Superior temporal gyrus (tissue), 1 donor: ENCODE measurements around the gene AKAP13.
"Not testable (repeated sequence)": the region's sequence is repeated elsewhere in the genome, so short reads cannot be mapped to it uniquely, and the experiment has no call there.

Experiments
- DNase-seq: peaks from one replicate; pipeline ENCODE4 v3.0.0-alpha.2; 2016; ENCODE audit errors: extremely low spot score

Gene AKAP13

DNA sequence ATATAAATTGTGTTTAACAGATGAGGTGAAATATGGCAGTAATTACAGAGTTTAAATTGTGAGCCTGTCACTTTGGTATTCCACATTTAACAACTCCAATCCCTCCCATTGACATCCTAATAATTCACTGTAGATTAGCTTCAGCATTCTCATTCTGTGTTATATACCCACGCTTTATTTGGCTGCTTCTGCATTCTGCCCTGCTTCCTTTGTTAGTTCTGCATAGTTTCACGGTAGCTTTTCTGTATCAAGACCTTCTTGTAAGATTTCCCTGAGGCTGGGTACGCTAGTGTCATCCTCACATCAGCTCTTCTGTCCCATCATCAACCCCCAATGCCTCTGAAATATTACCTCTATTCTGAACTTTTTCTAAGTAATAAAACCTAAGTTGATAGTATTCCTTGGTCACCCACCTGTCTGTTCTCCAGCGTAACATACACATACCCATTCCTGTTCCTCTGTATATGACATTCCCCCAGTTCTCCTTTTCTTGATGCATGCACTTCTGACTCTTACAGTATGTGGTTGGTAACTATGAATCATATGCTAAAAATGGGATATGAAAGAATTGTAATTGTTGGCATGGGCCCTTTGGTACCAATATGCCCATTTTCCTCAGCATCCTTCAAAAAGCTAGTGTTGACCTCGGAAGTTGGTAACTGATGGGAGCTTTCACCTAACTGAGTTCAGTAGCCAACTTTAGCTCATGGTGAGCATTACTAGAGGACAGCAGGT, 243.1 kb downstream of the AKAP13 start:
- no peak for DNase-seq

DNA sequence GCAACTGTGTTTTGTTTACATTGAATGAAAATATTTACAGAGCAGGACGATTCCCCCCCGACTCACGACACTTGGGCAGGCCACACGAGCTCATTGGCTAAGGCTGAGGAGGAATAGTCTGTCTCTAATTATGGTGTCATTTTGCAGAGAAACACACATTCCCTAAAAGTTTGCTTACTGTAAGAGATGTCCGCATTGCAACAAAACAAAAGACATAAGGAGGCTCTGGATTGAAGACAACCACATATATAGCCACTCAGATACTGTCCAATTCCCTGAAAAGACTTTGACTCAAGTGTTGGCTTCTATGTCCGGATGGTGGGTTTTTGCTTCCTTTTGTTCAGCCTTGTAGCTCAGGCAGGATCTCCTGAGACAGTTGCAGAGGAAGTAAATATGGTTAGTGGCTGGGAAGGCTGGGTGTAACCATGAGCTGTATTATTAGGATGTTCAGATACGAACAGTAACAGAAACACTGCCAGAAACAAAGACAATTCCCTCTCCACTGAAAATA, 243.9 kb downstream of the AKAP13 start:
- DNase-seq = no peak

DNA sequence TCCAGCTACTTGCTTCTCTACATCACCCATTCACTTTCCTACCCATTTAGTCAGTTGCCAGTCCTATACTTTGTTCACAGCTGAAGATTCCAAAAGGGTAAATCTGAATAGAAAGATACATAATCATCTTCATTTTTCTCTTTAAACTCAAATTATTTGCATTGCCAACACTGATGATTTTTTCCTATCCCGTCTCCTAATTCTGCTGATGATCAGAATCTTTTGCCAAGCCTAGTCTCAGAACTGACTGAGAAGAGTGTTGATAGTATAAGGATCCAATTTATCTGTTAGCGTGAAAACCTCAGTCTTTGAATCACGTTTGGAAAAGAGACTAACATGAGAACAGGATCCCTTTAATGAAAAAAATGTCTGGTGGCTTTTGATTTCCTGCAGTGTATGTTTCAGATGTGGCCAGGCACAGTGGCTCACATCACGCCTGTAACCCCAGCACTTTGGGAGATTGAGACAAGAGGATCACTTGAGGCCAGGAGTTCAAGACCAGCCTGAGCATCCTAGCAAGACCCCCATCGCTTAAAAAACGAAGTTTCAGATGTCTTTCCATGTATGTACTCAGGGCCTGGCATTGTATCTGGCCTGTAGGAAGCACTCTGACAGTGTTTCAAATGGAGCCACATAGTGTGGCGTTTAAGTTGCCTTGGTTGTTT, 244.9 kb downstream of the AKAP13 start:
- no peak for DNase-seq

DNA sequence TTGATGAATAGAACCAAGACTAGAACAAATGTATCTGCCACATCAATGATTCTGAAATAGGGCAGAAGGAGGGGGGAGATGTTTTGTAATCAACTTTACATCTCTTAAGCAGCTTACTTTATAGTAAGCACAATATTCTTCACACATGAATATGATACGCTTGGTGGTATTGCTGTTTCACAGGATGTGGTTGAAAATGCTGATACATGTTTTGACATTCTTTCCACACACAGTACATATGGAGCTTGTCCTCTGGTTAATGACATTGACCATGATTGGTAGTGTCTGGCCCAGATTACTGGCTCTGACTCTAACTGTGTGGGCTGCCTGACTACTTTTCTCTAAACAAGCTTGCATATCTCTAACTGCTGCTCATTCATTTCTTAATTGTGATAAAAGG, 245.5 kb downstream of the AKAP13 start:
- DNase-seq = no peak

DNA sequence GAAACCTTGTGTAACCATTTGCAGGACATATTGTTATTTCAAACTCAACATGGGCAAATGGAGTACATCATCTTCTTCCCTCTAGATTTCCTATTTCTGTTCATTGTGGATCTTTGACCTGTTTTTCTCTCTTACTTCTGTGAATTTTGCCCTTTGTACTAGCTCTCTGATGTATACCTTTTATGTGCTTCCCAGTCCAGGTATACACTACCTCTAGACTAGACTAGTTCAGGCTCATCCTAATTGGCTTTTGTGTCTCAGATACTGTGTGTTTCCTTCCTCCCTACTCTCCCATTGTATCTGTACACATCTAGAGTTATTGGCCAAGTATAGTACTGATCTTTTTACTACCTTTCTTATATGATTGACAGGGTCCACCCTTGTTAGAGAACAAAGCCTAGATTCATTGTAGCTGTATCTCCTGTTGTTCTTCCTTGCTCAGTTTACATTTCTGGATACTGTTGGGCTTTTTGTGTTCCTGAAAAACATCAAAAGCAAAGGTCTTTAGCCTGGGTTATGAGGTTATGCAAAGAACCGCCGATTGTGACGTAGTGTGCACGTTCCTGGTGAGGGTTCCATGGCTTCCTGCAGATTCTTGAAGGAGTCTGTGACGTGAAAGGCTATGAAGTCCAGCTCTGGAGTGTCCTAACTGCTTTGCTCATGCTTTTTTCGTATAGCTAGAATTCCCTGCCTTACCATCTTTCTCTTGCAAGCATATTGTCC, 247.0 kb downstream of the AKAP13 start:
- DNase-seq = no peak

DNA sequence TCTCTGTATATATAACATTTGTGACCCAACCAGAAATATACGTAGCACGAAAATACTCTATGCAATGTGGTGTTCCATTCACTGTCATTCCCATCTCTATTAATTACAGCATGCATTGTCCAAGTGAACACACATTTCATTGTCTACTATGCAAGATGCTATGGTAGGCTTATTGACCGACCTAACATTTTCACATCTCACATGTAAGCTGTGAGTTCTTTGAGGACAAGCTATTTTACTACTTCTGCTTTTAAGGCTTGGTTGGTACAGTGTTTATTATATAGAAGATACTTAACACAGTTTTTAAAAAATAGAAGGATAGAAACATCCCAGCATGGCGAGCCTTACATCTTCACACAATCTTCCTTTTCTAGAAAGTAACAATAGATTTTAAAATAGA, 249.9 kb downstream of the AKAP13 start:
- DNase-seq = no peak

DNA sequence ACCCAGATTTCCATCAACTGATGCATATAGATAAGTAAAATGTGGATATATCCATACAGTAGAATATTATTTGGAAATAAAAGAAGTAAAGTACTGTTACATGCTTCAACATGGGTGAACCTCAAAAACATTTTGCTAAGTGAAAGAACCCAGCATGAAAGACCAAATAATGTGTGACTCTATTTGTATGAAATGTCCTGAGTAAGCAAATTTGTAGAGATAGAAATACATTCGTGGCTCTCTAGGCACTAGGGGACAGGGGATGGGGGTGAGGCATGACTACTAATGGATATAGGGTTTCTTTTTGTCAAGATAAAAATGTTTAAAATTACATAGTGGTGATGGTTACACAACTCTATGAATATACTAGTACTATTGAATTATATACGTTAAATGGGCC, 250.6 kb downstream of the AKAP13 start:
- no peak for DNase-seq

DNA sequence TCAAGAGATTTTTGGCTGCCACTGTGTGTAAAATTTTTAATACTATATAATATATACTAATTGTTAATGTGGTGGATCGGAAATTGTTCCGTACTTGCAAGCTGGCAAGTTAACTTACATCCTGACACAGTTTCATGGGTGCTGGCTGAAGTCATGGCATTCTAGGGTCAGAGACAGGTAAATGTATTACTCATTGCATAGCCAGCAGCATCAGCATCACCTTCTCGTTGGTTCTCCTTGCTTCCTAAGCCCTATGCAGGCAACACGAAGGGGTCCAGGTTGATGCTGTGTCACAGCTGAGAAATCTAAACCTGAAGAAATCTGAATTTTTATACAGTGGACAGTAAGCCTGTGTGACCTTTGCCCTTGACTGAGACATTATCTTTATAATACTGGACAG, 251.6 kb downstream of the AKAP13 start:
- no peak for DNase-seq

DNA sequence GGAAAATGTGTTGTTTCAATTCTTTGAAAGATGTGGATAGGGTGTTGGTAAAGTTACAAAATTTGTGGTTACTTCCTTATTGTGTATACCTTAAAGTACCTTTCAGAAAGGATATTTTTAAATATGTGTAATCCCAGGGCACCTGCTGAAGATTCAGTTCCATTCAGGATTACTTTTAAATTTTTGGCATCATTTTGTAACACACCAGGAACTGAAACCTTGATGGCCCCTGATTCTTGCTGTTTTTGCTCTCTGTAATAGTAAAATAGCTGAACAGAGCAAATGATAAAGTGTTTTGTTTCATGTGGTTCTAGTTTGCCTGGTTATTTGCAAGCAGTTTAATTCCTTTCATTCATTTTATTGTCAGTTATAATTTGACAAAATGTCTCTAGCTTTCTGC, 253.5 kb downstream of the AKAP13 start:
- no peak for DNase-seq

DNA sequence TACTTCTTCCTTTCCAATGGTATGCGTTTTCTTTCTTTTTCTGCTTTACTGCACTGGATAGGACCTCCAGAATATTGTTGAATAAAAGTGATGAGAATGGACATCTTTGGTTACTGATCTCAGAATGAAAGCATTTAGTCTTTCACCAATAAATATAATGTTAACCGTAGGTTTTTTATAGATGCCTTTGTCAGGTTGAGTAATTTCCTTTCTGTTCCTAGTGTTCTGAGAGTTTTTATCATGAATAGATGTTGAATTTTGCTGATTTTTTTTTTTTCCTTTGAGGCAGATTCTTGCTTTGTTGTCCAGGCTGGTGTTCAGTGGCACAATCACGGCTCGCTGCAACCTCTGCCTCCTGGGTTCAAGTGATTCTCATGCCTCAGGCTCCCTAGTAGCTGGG, 255.9 kb downstream of the AKAP13 start:
- DNase-seq = no peak

DNA sequence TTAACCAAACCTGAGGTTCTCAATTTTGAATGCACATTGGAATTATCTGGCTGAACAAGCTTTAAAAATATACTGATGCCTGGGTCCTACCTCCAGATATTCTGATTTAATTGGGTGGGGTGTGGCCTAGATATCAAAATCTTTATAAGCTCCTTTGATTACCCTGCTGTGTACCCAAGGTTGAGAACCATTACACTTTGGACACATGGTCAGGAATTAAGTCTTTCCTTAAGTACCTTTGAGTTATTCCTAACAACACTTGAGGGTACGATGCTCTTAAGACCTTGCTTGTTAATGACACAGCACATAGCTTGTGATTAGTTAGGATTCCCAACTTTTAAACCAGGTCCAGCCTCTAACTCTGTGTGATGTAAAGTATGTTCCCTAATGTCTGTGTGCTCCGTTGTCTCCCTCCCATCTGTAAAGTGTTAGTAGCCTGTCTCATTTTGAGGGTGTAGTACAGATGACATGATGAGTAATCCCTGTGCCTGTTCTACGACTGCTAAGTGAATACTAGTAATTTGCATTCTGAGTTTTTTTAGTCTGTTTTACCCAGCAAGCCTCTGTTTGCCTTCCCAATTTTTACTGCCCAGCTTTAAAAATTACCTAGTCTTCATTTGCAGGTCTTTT, 259.5 kb downstream of the AKAP13 start:
- no peak for DNase-seq

DNA sequence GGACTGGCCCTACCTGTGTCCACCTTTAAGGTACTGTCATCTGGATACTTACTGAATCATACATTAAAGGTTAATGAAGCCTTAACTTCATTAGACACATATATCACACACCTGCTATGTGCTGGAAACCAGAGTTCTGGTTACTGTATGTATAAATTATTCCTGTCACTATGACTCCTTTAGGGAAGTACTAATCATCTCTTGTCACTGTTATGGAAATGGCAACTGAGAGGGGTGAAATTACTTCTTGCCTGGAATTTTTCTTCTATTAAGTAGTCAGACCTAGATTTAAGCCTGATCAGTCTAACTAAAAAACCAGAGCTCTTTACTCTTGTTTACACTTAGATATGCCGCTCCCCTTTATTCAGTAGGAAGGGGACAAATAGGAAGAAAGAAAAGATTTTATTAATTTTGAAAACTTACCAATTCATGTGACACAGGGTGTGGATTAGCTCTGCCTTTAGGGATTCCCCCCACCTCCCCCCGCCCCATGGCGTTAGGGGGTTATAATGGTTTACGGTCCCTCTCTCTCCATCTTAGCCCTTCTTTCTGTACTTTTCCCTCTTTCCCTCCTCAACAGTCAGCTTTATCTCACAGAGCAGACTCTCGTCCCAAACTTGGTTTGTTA, 261.8 kb downstream of the AKAP13 start:
- no peak for DNase-seq

DNA sequence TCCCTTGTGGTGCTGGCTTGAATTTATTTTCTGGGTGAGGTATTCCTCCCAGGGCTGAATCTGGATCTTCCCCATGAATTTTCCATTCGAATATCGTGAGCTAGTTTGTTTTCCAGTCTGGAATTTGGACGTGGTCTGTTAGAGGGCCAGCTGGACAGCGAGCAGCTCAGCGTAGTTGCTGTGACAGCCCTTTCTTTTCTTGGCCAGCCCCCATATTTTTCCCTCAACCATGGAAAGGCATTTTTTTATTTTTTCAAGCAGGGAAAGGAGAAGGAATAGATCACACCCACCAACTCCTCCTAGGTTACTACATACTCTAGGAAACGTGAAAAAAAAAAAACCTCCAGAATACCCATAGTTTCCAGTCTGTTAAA, 262.3 kb downstream of the AKAP13 start:
- DNase-seq = no peak

DNA sequence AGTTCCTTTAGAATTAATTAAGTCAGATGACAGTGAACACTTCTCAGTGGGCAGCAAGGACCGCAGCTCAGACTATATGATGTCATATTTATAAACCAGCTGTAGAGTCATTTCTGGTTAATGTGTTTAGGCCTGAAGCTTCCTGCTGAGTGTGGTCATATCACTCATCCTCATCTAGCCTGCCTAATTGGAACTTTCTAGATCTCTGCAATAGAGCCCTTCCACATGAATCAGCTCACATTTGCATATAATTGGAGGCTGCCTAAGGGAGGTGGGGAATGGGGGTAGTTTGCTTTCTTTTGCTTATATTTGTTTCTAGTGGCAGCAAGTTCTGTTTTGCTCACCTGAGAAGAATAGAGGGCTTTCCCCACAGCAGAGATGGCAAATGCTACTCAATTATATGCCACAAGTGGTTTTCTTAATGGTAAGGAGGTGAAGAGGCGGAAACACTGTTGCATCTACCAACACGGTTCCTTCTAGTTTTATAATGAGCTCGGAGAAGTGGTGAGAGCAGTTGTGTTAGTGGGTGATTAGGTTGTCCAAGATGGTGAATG, 266.2 kb downstream of the AKAP13 start:
- no peak for DNase-seq

DNA sequence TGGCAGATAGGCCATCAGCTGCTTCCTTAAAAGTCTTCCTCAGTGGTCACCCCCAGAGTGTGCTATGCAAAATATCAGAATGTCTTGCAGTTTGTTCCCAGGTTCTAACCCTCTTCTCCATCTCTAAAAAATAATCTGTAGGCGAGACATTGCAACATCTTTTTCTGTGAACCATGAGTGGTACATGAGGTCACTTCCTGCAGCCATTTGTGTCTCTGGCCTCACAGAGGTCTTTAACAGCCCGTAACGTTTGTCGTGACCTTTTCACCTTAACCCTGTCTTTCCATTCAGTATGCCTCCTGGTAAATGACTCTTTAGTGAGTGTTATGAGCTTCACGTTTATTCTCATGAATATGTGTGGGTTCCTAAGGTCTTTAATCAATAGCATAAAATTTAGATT, 269.0 kb downstream of the AKAP13 start:
- DNase-seq = no peak

DNA sequence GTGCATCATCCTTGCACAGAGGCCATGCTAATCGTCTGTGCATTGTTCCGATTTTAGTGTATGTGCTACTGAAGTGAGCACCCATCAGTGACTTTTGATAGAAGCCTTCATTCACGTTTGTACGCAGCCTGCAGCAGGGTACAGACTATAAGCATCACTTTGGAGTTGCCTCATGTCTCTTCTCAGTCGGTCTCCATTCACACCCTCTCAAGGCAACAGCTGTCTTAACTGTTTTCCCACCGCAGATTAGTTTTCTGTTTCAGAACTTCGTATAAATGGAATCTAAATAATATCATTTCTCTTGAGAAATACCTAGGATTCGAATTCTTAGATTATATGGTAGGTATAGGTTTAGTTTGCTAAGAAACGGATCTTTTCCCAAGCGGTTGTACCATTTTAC, 271.1 kb downstream of the AKAP13 start:
- DNase-seq = no peak

DNA sequence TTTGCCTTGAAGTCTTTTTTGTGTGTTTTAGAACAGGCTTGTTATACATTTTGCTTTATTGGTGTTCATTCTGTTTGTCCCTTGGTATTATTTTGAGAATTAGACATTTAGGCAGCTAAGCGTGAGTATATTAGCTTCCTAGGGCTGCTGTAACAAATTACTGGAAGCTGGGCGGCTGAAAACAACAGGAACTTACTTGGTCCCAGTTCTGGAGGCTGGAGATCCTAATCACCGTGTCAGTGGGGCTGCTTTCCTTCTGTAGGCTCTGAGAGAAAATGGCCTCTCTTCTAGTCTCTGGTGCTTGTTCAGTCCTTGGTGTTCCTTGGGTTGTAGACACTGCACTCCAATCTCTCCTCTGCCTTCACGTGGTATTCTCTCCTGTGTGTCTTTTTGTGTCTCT, 272.1 kb downstream of the AKAP13 start:
- no peak for DNase-seq

DNA sequence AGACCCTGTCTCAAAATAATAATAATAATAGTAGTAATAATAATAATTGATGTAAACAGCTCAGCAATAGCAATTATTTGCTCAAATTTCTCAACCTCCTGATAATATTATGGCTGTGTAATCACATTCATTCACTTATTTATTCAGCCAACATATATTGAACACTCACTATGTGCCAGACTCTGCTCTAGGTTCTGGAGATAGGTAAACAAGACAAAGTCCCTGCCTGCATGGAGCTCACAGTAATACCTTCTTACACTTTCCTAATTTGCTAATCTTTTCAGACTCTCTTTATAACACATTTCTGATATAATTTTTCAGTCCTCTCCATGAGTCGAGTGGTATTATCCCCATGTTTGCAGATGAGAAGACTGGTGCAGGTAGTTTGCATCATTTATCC, 276.7 kb downstream of the AKAP13 start:
- no peak for DNase-seq

DNA sequence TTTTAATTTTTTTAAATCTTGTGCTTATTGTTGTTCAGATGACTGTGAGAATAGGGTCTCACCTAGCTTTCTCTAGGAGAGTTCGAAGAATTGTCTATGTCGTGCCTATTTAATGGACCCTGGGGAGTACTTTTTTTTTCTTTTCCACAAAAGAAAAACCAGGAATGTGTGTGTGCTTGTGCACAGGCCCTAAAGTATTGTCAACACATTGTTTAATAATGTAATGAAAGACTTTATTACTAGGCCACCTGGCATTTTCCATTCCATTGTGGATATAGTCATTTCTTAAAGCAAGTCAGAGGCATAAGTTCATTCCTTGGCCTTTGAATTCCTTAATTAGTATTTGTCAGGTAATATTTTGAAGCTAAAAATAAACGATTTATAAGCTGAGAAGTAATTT, 278.4 kb downstream of the AKAP13 start:
- no peak for DNase-seq

DNA sequence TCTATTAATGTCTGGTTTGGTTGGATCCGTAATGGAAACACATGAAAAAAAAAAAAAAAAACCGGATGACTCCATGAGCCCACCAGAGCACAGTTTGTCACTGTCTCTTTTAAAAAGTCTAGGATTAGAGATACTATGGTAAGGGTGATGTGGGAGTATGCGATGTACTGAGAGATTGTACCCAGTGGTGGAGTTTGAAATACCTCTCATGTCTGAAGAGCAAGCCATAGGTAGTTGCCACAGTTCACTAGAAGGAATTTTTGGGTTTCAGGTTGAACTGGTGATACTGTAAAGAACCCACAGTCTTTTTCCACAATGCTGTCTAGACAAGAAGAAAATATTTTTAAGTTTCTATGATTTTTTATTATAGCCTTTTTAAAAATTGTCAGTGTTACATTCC, 281.5 kb downstream of the AKAP13 start:
- no peak for DNase-seq

DNA sequence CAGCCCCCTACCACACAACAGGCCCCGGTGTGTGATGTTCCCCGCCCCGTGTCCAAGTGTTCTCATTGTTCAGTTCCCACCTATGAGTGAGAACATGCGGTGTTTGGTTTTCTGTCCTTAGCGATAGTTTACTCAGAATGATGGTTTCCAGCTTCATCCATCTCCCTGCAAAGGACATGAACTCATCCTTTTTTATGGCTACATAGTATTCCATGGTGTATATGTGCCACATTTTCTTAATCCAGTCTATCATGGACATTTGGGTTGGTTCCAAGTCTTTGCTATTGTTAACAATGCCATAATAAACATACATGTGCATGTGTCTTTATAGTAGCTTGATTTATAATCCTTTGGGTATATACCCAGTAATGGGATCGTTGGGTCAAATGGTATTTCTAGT, 285.3 kb downstream of the AKAP13 start:
- not testable (repeated sequence) for DNase-seq
